Immature natural killer cell (primary cell): Measurements from ENCODE around the gene RNASEH2A. TPM values are rescaled to one million over a fixed set of nuclear protein-coding genes. Genes with fewer than 3 reads are reported as not detected.
"Not testable (repeated sequence)": the region's sequence is repeated elsewhere in the genome, so short reads cannot be mapped to it uniquely, and the experiment has no call there.

Source experiments
- DNase-seq, 3 donors: peaks; one replicate each; pipeline ENCODE4 v3.0.0; 2022; ENCODE audit warnings: mixed read lengths in 1 of 3
- H3K27ac Mint-ChIP-seq, 6 donors: one replicate each; pipeline ENCODE4 v1.8.0; 2020; ENCODE audit warnings: mixed read lengths in 6 of 6, mild to moderate bottlenecking in 5 of 6, inconsistent platforms in 4 of 6, moderate library complexity in 3 of 6
- H3K27me3 Mint-ChIP-seq, 3 donors: one replicate each; pipeline ENCODE4 v1.8.0; 2020 to 2021; ENCODE audit warnings: low read depth in 3 of 3, mild to moderate bottlenecking in 3 of 3, mixed read lengths in 3 of 3, moderate library complexity in 3 of 3, inconsistent platforms in 1 of 3
- H3K36me3 Mint-ChIP-seq, 3 donors: one replicate each; pipeline ENCODE4 v1.8.0; 2020; ENCODE audit warnings: mixed read lengths in 3 of 3, inconsistent platforms in 2 of 3, mild to moderate bottlenecking in 2 of 3
- H3K4me1 Mint-ChIP-seq, 2 donors: one replicate each; pipeline ENCODE4 v1.8.0; 2020; ENCODE audit warnings: inconsistent platforms in 2 of 2, mild to moderate bottlenecking in 2 of 2, mixed read lengths in 2 of 2, moderate library complexity in 1 of 2
- H3K4me3 Mint-ChIP-seq, 5 donors: one replicate each; pipeline ENCODE4 v1.8.0; 2020; ENCODE audit warnings: mild to moderate bottlenecking in 5 of 5, mixed read lengths in 5 of 5, inconsistent platforms in 3 of 5, moderate library complexity in 3 of 5
- H3K9me3 Mint-ChIP-seq, 6 donors: one replicate each; pipeline ENCODE4 v1.8.0; 2020; ENCODE audit warnings: mild to moderate bottlenecking in 6 of 6, mixed read lengths in 6 of 6, inconsistent platforms in 4 of 6, moderate library complexity in 3 of 6
- polyA plus RNA-seq, 3 donors: library from polyadenylated mRNA; unstranded; fragments of 300-500 nt; fragmentation: Illumina TruSeq; gene quantifications; one replicate each; pipeline ENCODE4 v1.2.3, GENCODE V29; 2021

The RNASEH2A gene
- polyA plus RNA-seq, 3 donors from 2014 or later = 27.7 to 45.4 (median 37.5) TPM

DNA sequence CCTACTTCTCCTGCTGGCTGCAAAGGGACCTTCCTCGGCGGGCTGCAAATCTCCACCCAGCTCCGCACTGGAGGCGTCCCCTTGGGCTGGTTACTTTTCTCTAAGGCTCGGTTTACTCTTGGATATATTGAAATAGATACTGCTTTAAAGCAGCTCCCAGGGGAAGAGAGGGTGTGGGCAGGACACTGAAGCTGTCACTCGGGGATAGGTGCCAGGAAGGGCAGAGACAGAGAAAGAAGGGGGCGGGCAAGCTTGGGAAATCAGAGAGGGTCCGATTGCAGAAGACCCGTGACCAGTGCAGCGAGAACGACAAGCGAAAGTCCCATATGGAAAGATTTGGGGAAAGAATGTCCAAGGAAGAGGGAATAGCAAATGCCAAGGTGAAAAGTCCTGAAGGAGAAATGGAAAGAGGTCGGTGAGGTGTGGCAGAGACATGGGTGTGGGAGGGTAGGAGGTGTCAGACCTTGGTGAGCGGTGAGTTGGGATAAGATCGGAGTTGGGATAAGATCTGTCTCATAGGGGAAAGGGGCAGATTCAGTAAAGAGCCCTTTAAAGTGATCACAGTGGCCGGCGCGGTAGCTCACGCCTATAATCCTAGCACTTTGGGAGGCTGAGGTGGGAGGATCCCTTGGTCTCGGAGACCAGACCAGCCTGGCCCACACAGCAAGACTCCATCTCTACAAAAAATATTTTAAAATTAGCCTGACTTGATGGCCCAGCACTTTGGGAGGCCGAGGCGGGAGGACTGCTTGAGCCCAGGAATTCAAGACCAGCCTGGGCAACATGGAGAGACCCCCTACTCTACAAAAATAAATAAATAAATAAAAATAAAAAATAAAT, 3.9 kb upstream of the RNASEH2A start:
- Mint-ChIP-seq H3K36me3 (no peaks in the 10 kb centered on the region), H3K27ac (peak overlapping the region in 2 of 6 donors; percentile 71 to 79), H3K4me3 (peak overlapping the region; percentile 75 to 87 (median 80)), H3K4me1 (peaks cover 31% of the 10 kb centered on the region in 2 donors), H3K27me3 (peaks cover 5 to 8% (median 7%) of the 10 kb centered on the region in 3 donors), H3K9me3 (no peaks in the 10 kb centered on the region)
- no peak for DNase-seq

GRCh38 chr19:12804051-12804450, 2.3 kb upstream of the RNASEH2A start:
- Mint-ChIP-seq H3K4me1 (peaks cover 31% of the 10 kb centered on the region in 2 donors), H3K4me3 (no peak overlapping the region), H3K27ac (no peak overlapping the region), H3K27me3 (peaks cover 5 to 8% (median 5%) of the 10 kb centered on the region in 3 donors), H3K9me3 (no peaks in the 10 kb centered on the region), H3K36me3 (peaks cover 0 to 4% (median 0%) of the 10 kb centered on the region in 3 donors)
- no peak for DNase-seq

GRCh38 chr19:12815088-12815487, 8.7 kb downstream of the RNASEH2A start:
- Mint-ChIP-seq H3K9me3 (no peaks in the 10 kb centered on the region), H3K4me1 (no peaks in the 10 kb centered on the region), H3K36me3 (peaks cover 0 to 9% (median 0%) of the 10 kb centered on the region in 3 donors), H3K4me3 (no peak overlapping the region), H3K27ac (no peak overlapping the region), H3K27me3 (peaks cover 0 to 1% (median 0%) of the 10 kb centered on the region in 3 donors)
- DNase-seq = no peak

DNA sequence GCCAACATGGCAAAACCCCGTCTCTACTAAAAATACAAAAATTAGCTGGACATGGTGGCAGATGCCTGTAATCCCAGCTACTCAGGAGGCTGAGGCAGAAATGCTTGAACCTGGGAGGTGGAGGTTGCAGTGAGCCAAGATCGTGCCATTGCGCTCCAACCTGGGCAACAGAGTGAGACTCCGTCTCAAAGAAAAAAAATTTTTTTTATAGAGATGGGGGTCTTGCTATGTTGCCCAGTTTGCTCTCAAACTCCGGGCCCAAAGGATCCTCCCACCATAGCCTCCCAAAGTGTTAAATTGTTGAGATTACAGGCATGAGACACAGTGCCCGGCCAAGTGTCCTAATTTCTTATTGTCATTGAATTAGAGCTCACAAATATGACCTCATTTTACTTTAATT, 10.8 kb downstream of the RNASEH2A start:
- H3K4me3 Mint-ChIP-seq, H3K4me1 Mint-ChIP-seq, H3K9me3 Mint-ChIP-seq, H3K27ac Mint-ChIP-seq, H3K36me3 Mint-ChIP-seq, H3K27me3 Mint-ChIP-seq, DNase-seq: not testable (repeated sequence)

GRCh38 chr19:12817810-12818209, 11.4 kb downstream of the RNASEH2A start:
- not testable (repeated sequence) for H3K9me3 Mint-ChIP-seq, H3K27me3 Mint-ChIP-seq, H3K27ac Mint-ChIP-seq, H3K36me3 Mint-ChIP-seq, H3K4me1 Mint-ChIP-seq, H3K4me3 Mint-ChIP-seq, DNase-seq

DNA sequence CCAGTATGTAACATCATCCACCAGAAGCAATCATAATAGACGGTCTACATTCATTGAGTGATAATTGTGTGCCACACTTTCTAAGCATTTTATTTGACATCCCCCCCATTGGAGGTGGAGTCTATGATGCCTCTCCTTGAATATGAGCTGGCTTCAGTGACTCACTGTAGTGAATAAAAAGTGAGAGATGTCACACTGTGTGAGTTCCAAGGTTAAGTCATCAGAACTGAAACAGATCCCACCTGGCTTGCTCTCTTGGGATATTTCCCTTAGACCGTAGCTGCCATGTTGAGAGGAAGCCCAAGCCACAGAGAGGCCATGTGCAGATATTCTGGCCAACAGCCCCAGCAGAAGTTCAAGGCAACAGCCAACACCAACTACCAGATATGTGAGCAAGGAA, 15.4 kb downstream of the RNASEH2A start:
- Mint-ChIP-seq H3K27me3 (peaks cover 0 to 7% (median 5%) of the 10 kb centered on the region in 3 donors), H3K27ac (no peak overlapping the region)

GRCh38 chr19:12825254-12826131, 19.1 kb downstream of the RNASEH2A start:
- H3K4me1 Mint-ChIP-seq = peaks cover 4 to 7% of the 10 kb centered on the region in 2 donors
- no peaks in the 10 kb centered on the region for H3K36me3 Mint-ChIP-seq
- H3K9me3 Mint-ChIP-seq = no peaks in the 10 kb centered on the region
- H3K4me3 Mint-ChIP-seq = no peak overlapping the region
- no peak overlapping the region for H3K27ac Mint-ChIP-seq
- no peak for DNase-seq
- peaks cover 18 to 28% (median 18%) of the 10 kb centered on the region in 3 donors for H3K27me3 Mint-ChIP-seq

More for the DNA sequence above, 15.4 kb downstream of the RNASEH2A start:
- no peaks in the 10 kb centered on the region for H3K9me3 Mint-ChIP-seq
- peaks cover 4 to 7% of the 10 kb centered on the region in 2 donors for H3K4me1 Mint-ChIP-seq
- H3K36me3 Mint-ChIP-seq = no peaks in the 10 kb centered on the region
- no peak for DNase-seq
- H3K4me3 Mint-ChIP-seq = no peak overlapping the region

GRCh38 chr19:12828494-12828893, 22.1 kb downstream of the RNASEH2A start:
- Mint-ChIP-seq H3K9me3 (peaks cover 0 to 4% (median 0%) of the 10 kb centered on the region in 6 donors), H3K27me3 (peaks cover 30 to 56% (median 32%) of the 10 kb centered on the region in 3 donors), H3K4me3 (no peak overlapping the region), H3K4me1 (peaks cover 24 to 25% of the 10 kb centered on the region in 2 donors), H3K36me3 (no peaks in the 10 kb centered on the region), H3K27ac (no peak overlapping the region)
- DNase-seq = no peak

- Mint-ChIP-seq H3K4me3 (peak overlapping the region; percentile 58 to 75 (median 65)), H3K9me3 (peaks cover 0 to 4% (median 0%) of the 10 kb centered on the region in 6 donors), H3K36me3 (no peaks in the 10 kb centered on the region), H3K4me1 (peaks cover 27 to 33% of the 10 kb centered on the region in 2 donors), H3K27ac (peak overlapping the region in 2 of 6 donors; percentile 19 to 24), H3K27me3 (peaks cover 42 to 66% (median 48%) of the 10 kb centered on the region in 3 donors)
- no peak for DNase-seq
Observed at GRCh38 chr19:12833418-12833737, 27.0 kb downstream of the RNASEH2A start.

DNA sequence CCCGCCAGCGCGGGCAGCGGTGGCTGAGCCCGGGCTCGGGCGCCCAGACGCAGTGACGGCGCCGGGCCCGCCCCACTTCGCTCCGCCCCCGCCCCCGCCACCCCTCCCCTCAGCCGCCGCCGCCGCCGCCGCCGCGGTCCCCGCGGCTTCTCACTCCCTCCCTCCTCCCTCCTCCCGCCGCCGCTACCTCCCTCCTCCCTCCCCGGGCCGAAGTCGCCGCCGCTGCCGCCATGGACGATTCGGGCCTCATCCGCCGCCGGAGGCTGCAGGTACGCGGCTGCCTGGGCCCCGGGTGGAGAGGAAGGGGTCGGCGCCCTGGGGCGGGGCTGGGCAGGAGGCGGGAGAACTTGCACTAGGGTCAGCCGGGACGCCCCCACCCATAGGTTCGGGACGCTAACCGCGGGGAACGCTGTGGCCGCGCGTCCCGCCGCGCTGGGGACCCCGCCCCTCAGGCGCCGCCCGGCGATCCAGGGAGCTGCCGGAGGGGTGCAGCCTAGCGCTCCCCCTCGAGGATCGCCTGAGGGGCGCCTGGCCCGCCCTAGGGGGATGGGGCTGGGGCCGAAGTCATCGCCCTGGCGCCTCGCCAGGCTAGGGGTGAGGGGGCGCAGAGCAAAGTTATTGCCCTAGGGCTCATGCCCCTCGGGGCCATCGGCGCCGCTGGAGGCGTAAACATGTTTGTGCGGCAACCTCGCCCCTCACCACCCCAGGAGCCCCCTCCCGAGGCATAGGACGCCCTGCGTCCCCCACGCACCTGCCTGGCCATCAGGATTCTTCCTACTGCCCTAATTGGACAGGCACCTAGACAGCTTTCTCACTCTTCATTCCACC, 27.6 kb downstream of the RNASEH2A start:
- Mint-ChIP-seq H3K27ac (peak overlapping the region in 2 of 6 donors; percentile 8 to 57), H3K36me3 (no peaks in the 10 kb centered on the region), H3K9me3 (peaks cover 0 to 4% (median 0%) of the 10 kb centered on the region in 6 donors), H3K4me1 (peaks cover 31 to 35% of the 10 kb centered on the region in 2 donors), H3K27me3 (peaks cover 37 to 64% (median 44%) of the 10 kb centered on the region in 3 donors), H3K4me3 (peak overlapping the region; percentile 59 to 70 (median 64))
- DNase-seq = peak; percentile 38 to 49 (median 40)

- H3K9me3 Mint-ChIP-seq = peaks cover 0 to 4% (median 0%) of the 10 kb centered on the region in 6 donors
- peak within 1 kb of the TSS; percentile 59 to 75 (median 70) for H3K4me3 Mint-ChIP-seq
- H3K36me3 Mint-ChIP-seq = no peaks in the 10 kb centered on the region
- no peak for DNase-seq
- peak within 1 kb of the TSS in 4 of 6 donors; percentile 8 to 57 (median 22) for H3K27ac Mint-ChIP-seq
- H3K4me1 Mint-ChIP-seq = peaks cover 37 to 40% of the 10 kb centered on the region in 2 donors
- H3K27me3 Mint-ChIP-seq = peaks cover 36 to 64% (median 42%) of the 10 kb centered on the region in 3 donors
Observed at GRCh38 chr19:12834566-12834943, 28.2 kb downstream of the RNASEH2A start, which contains the start of gene RTBDN. Gene RTBDN (minus strand): TSS chr19:12834579. CDS start chr19:12829979, 4,600 bp downstream.

- Mint-ChIP-seq H3K27me3 (peaks cover 36 to 65% (median 41%) of the 10 kb centered on the region in 3 donors), H3K27ac (no peak overlapping the region), H3K4me1 (peaks cover 43% of the 10 kb centered on the region in 2 donors), H3K4me3 (peak overlapping the region; percentile 59 to 70 (median 64)), H3K36me3 (no peaks in the 10 kb centered on the region), H3K9me3 (peaks cover 0 to 4% (median 0%) of the 10 kb centered on the region in 6 donors)
- DNase-seq = no peak
Observed at GRCh38 chr19:12834976-12835757, 28.8 kb downstream of the RNASEH2A start.
